Keratinocyte (primary cell): ENCODE data around the gene NOB1. TPM values are rescaled to one million over a fixed set of nuclear protein-coding genes. Genes with fewer than 3 reads are reported as not detected.
A peak's percentile ranks its signal among the peaks of the same experiment; 100 is the strongest.

Source experiments
- DNase-seq: peaks from one replicate; pipeline ENCODE4 v3.0.0-alpha.2; 2011; ENCODE audit warnings: low read depth, missing footprints, low spot score
- FAIRE-seq: peaks from 2 replicates; lab custom pipeline; 2011; peaks lifted over from hg19 to GRCh38; lab: Jason Lieb, UNC
- H2AFZ ChIP-seq: 2 replicates; pipeline ENCODE4 v1.6.0; 2012; ENCODE audit warnings: low read length, control low read depth, inconsistent platforms; ENCODE audit not compliant: control insufficient read depth
- H3K27ac ChIP-seq: 2 replicates; pipeline ENCODE4 v1.5.1; 2011; ENCODE audit warnings: low read length; ENCODE audit not compliant: control insufficient read depth, insufficient read depth
- H3K27me3 ChIP-seq: 3 replicates; pipeline ENCODE4 v1.6.0; 2011; ENCODE audit warnings: low read length; ENCODE audit not compliant: control insufficient read depth, insufficient read depth; ENCODE audit errors: extremely low read depth
- H3K36me3 ChIP-seq, 2 experiments: 2 replicates in 1 of 2; 3 replicates in 1 of 2; pipeline ENCODE4 v1.5.1; 2011; ENCODE audit warnings: low read length in 2 of 2, mild to moderate bottlenecking in 1 of 2; ENCODE audit not compliant: control insufficient read depth in 2 of 2, insufficient read depth in 2 of 2; ENCODE audit errors: extremely low read depth in 1 of 2
- H3K4me1 ChIP-seq: 3 replicates; pipeline ENCODE4 v1.5.1; 2011; ENCODE audit warnings: low read length; ENCODE audit not compliant: control insufficient read depth, insufficient read depth; ENCODE audit errors: extremely low read depth
- H3K4me2 ChIP-seq: 3 replicates; pipeline ENCODE4 v1.6.0; 2011; ENCODE audit warnings: low read depth, low read length; ENCODE audit not compliant: control insufficient read depth, insufficient read depth; ENCODE audit errors: extremely low read depth
- H3K4me3 ChIP-seq, 3 experiments: fragments of 200-600 bp in 1 of 3; sonication (generic) in 1 of 3; 2 replicates in 2 of 3; 3 replicates in 1 of 3; pipeline ENCODE4 v1.5.1; 2011 to 2016; ENCODE audit warnings: low read length in 3 of 3, mild to moderate bottlenecking in 3 of 3, control low read depth in 2 of 3, inconsistent platforms in 1 of 3, low read depth in 1 of 3, mixed read lengths in 1 of 3, mixed run types in 1 of 3, moderate library complexity in 1 of 3; ENCODE audit not compliant: control insufficient read depth in 2 of 3, insufficient read depth in 2 of 3; ENCODE audit errors: extremely low read depth in 1 of 3
- H3K79me2 ChIP-seq: 2 replicates; pipeline ENCODE4 v1.6.0; 2012; ENCODE audit warnings: low read length; ENCODE audit not compliant: control insufficient read depth, insufficient read depth
- H3K9ac ChIP-seq: 3 replicates; pipeline ENCODE4 v1.6.0; 2011; ENCODE audit warnings: low read length; ENCODE audit not compliant: control insufficient read depth, insufficient read depth; ENCODE audit errors: extremely low read depth
- H3K9me1 ChIP-seq: 3 replicates; pipeline ENCODE4 v1.6.0; 2011; ENCODE audit warnings: low read length; ENCODE audit not compliant: control insufficient read depth, insufficient read depth; ENCODE audit errors: extremely low read depth
- H3K9me3 ChIP-seq: 2 replicates; pipeline ENCODE4 v1.5.1; 2012; ENCODE audit warnings: low read depth, low read length; ENCODE audit not compliant: control insufficient read depth
- H4K20me1 ChIP-seq: 3 replicates; pipeline ENCODE4 v1.6.0; 2011; ENCODE audit warnings: low read length; ENCODE audit not compliant: control insufficient read depth, insufficient read depth; ENCODE audit errors: extremely low read depth
- CTCF ChIP-seq, 3 experiments: IDR thresholded peaks in 1 of 3; conservative IDR thresholded peaks in 1 of 3; optimal IDR thresholded peaks in 1 of 3; 2 replicates in 2 of 3; 3 replicates in 1 of 3; pipeline versions ENCODE3 to v1.5.1; 2011; ENCODE audit warnings: low read length in 3 of 3, mild to moderate bottlenecking in 3 of 3, moderate library complexity in 2 of 3, control low read depth in 1 of 3, inconsistent platforms in 1 of 3; ENCODE audit not compliant: insufficient read depth in 2 of 3; ENCODE audit errors: extremely low read depth in 1 of 3
- EZH2 ChIP-seq: IDR thresholded peaks from one replicate; pipeline ENCODE4 v1.6.1; 2012; ENCODE audit warnings: inconsistent platforms, mild to moderate bottlenecking, low read length, moderate library complexity
- dilution Hi-C: fragments of 300-500 bp; cut with MboI; formaldehyde crosslinking; loops from one replicate; pipeline ENCODE4 v1.7.0; 2020; ENCODE audit warnings: low sequenced_read_pairs; ENCODE audit not compliant: extremely low pct_ligation_motif_present
- polyA plus RNA-seq, 5 experiments: library from polyadenylated mRNA; depleted of rRNA in 3 of 5; stranded (reverse) in 3 of 5; stranded (forward) in 1 of 5; unstranded in 1 of 5; fragments of >200 nt; gene quantifications; 1 replicate in 1 of 5; 2 replicates in 3 of 5; 3 replicates in 1 of 5; pipeline versions ENCODE4 v1.2.1 to v1.2.3, GENCODE V29; 2011 to 2012; ENCODE audit warnings: missing spikeins in 2 of 5, low read depth in 1 of 5, low replicate concordance in 1 of 5

The NOB1 gene
- polyA plus RNA-seq, 1 donor (not counting 4 experiments of a cell fraction or from before 2014, with no cell fraction given) = 63.0 TPM

- DNase-seq = no peak
- Histone ChIP-seq H3K9me1 (no peaks in the 10 kb centered on the region), H3K4me2 (no peak overlapping the region), H3K27me3 (no peaks in the 10 kb centered on the region), H2AFZ (no peak overlapping the region), H3K4me1 (peaks cover 30% of the 10 kb centered on the region), H3K36me3 (peaks cover 11 to 14% of the 10 kb centered on the region in 2 experiments), H3K9ac (no peak overlapping the region), H3K9me3 (no peaks in the 10 kb centered on the region), H4K20me1 (no peaks in the 10 kb centered on the region), H3K79me2 (no peaks in the 10 kb centered on the region), H3K4me3 (no peak overlapping the region), H3K27ac (no peak overlapping the region)
- TF ChIP-seq EZH2 = no peak
- peak in 2 of 3 experiments; percentile 45 to 52 for TF ChIP-seq CTCF (optimal IDR thresholded peaks at IDR 0.05 in 1 of 3, IDR thresholded peaks at IDR 0.05 in 1 of 3, conservative IDR thresholded peaks at IDR 0.05 in 1 of 3; ENCODE audit: extremely low read depth in 1 of 3, insufficient read depth in 2 of 3, low read length in 3 of 3)
- FAIRE-seq = no peak
- dilution Hi-C loops = no loop called here
Observed at GRCh38 chr16:69709456-69710084, 45.2 kb downstream of the NOB1 start.

DNA sequence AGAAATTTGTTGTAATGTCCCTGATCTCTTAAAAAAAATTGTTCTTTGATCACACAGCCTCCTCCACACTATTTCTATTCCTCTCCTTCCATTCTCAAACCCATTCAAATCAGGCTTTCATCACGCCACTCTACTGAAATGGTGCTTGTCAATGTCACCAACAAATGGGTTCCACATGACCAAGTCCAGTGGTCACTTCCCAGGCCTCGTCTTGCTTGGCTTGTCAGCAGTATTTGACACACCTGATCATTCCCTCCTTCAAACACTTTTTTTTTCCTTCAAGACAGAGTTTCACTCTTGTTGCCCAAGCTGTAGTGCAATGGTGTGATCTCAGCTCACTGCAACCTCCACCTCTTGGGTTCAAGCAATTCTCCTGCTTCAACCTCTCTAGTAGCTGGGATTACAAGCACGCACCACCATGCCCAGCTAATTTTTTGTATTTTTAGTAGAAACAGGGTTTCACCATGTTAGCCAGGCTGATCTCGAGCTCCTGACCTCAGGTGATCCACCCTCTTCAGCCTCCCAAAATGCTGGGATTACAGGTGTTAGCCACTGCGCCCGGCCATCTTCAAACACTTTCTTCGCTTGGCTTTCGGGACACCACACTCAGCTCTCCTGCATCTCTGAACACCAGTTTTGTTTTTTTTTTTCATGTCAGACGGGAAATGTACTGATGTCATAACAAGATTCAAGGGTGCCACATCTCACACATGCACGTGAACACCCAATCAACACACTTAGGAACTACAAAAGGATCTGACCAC is 46.6 kb downstream of the NOB1 start:
- H3K9me3 ChIP-seq = no peaks in the 10 kb centered on the region
- H3K9ac ChIP-seq = no peak overlapping the region
- FAIRE-seq (no peak), DNase-seq (no peak)
- H4K20me1 ChIP-seq = no peaks in the 10 kb centered on the region
- no peaks in the 10 kb centered on the region for H3K9me1 ChIP-seq
- H3K27me3 ChIP-seq = no peaks in the 10 kb centered on the region
- no peak overlapping the region for H3K27ac ChIP-seq
- H2AFZ ChIP-seq = no peak overlapping the region
- H3K4me1 ChIP-seq = peaks cover 30% of the 10 kb centered on the region
- dilution Hi-C loops = no loop called here
- H3K36me3 ChIP-seq = peaks cover 11 to 12% of the 10 kb centered on the region in 2 experiments
- H3K4me2 ChIP-seq = no peak overlapping the region
- TF ChIP-seq EZH2 = no peak
- TF ChIP-seq CTCF (optimal IDR thresholded peaks at IDR 0.05 in 1 of 3, IDR thresholded peaks at IDR 0.05 in 1 of 3, conservative IDR thresholded peaks at IDR 0.05 in 1 of 3; ENCODE audit: extremely low read depth in 1 of 3, insufficient read depth in 2 of 3, low read length in 3 of 3) = no peak
- H3K4me3 ChIP-seq = no peak overlapping the region
- H3K79me2 ChIP-seq = no peaks in the 10 kb centered on the region
